Fibroblast of villous mesenchyme (primary cell): ENCODE data around the gene CYB561A3. TPM values are rescaled to one million over a fixed set of nuclear protein-coding genes. Genes with fewer than 3 reads are reported as not detected.
A peak's percentile ranks its signal among the peaks of the same experiment; 100 is the strongest.

ENCODE experiments used
- DNase-seq: peaks from one replicate; pipeline ENCODE4 v3.0.0-alpha.2; 2010; ENCODE audit warnings: low read depth
- H3K4me3 ChIP-seq: 2 replicates; pipeline ENCODE4 v1.5.1; 2011; ENCODE audit warnings: low read depth, mild to moderate bottlenecking, low read length
- CTCF ChIP-seq: IDR thresholded peaks from 2 replicates; pipeline ENCODE4 v1.5.1; 2012; ENCODE audit warnings: low read depth, mild to moderate bottlenecking, low read length; ENCODE audit not compliant: insufficient read depth
- total RNA-seq: library from RNA; depleted of rRNA; stranded (reverse); fragments of >200 nt; gene quantifications from 2 replicates; pipeline ENCODE4 v1.2.3, GENCODE V29; 2012

Gene CYB561A3
- total RNA-seq = 124 and 144 TPM in 2 replicates

- peak; percentile 95 for DNase-seq
- H3K4me3 ChIP-seq = peak within 1 kb of the TSS; percentile 87
- no peak for TF ChIP-seq CTCF
Measured at GRCh38 chr11:61361741-61362541, at the start of gene CYB561A3, which contains the start of gene TMEM138. Gene CYB561A3 (minus strand): TSS chr11:61361882. CDS start chr11:61356713, 5,169 bp downstream. Gene TMEM138 (plus strand): TSS chr11:61362374. CDS start chr11:61364391, 2,017 bp downstream.

GRCh38 chr11:61406991-61407728 is 45.5 kb upstream of the CYB561A3 start:
- TF ChIP-seq CTCF = no peak
- H3K4me3 ChIP-seq = no peak overlapping the region
- no peak for DNase-seq

- DNase-seq = no peak
- no peak for TF ChIP-seq CTCF
Measured at GRCh38 chr11:61406067-61406466, 44.4 kb upstream of the CYB561A3 start.

GRCh38 chr11:61404641-61405040 is 43.0 kb upstream of the CYB561A3 start:
- TF ChIP-seq CTCF = no peak
- H3K4me3 ChIP-seq = no peak overlapping the region
- no peak for DNase-seq

More at GRCh38 chr11:61406067-61406466, 44.4 kb upstream of the CYB561A3 start:
- no peak overlapping the region for H3K4me3 ChIP-seq

- no peak overlapping the region for H3K4me3 ChIP-seq
- TF ChIP-seq CTCF = no peak
- DNase-seq = no peak
Measured at GRCh38 chr11:61404103-61404502, 42.4 kb upstream of the CYB561A3 start.

GRCh38 chr11:61403658-61404057 is 42.0 kb upstream of the CYB561A3 start:
- no peak for DNase-seq
- no peak for TF ChIP-seq CTCF
- no peak overlapping the region for H3K4me3 ChIP-seq
